Psoas muscle (tissue), 8 donors: Measurements from ENCODE around the gene TBXAS1. TPM values are rescaled to one million over a fixed set of nuclear protein-coding genes. Genes with fewer than 3 reads are reported as not detected.

Source experiments
- ATAC-seq, 4 donors: fragments of 200-7000 bp; cut with Tn5 transposase; one replicate each; pipeline ENCODE4 v1.9.1; 2020; ENCODE audit warnings: moderate library complexity in 3 of 4, mild to moderate bottlenecking in 2 of 4
- DNase-seq, 2 donors: peaks; one replicate each; pipeline ENCODE4 v3.0.0-alpha.2; 2020
- H3K27ac ChIP-seq: fragments of 200-600 bp; one replicate; pipeline ENCODE4 v1.8.0; 2022
- H3K27me3 ChIP-seq, 3 donors: fragments of 200-600 bp in 1 of 3; one replicate each; pipeline versions ENCODE4 v1.6.1 to v1.8.0; 2013 to 2022; ENCODE audit warnings: low read length in 2 of 3, mild to moderate bottlenecking in 2 of 3, moderate library complexity in 1 of 3; ENCODE audit not compliant: insufficient read depth in 3 of 3
- H3K36me3 ChIP-seq, 2 donors: fragments of 200-600 bp in 1 of 2; one replicate each; pipeline versions ENCODE4 v1.6.1 to v1.8.0; 2013 to 2022; ENCODE audit warnings: low read depth in 1 of 2, mild to moderate bottlenecking in 1 of 2, moderate library complexity in 1 of 2; ENCODE audit not compliant: insufficient read depth in 1 of 2
- H3K4me1 ChIP-seq: fragments of 200-600 bp; one replicate; pipeline ENCODE4 v1.8.0; 2022
- H3K4me3 ChIP-seq: fragments of 200-600 bp; one replicate; pipeline ENCODE4 v1.8.0; 2022; ENCODE audit warnings: mild to moderate bottlenecking
- H3K9me3 ChIP-seq: fragments of 200-600 bp; one replicate; pipeline ENCODE4 v1.8.0; 2022
- CTCF ChIP-seq: fragments of 200-600 bp; IDR thresholded peaks from one replicate; pipeline ENCODE4 v1.8.0; 2022; ENCODE audit warnings: antibody characterized with exemption
- WGBS, 3 donors: extraction: QIAGEN DNeasy Blood & Tissue Kit; methylation state at CpG; one replicate each; pipeline versions ENCODE4 v1.1.6 to v1.1.7; 2013; 5-methylcytosine and 5-hydroxymethylcytosine counted together
- intact Hi-C, 2 donors: fragments of 100-400 bp; cut with DNase I; formaldehyde crosslinking; loops; one replicate each; pipeline versions ENCODE4 v1.11.0 to v1.14.2; 2022
- polyA plus RNA-seq, 3 donors: library from polyadenylated mRNA; stranded (reverse); fragments of 200-250 nt; gene quantifications; one replicate each; pipeline ENCODE4 v1.2.3, GENCODE V29; 2013
- total RNA-seq, 4 donors: library from RNA; stranded (reverse); fragmentation: NEBNext Ultra II Directional in 2 of 4; extraction: Animal tissue kit (Norgen Biotek cat#: 25700) in 2 of 4; gene quantifications; one replicate each; pipeline versions ENCODE4 v1.2.1 to v1.2.4, GENCODE V29; 2021 to 2023
- donor health status: healthy with polysubstance abuse.
- donor health status: DM: no; HTN: no; CAD: no; lungs with moderate emphysema.
- donor health status: Bipolar disorder and iron deficiency.
- donor health status: healthy.
- donor health status: DM: yes; HTN: yes; CAD: no.
- donor health status: DM: no; HTN: no; CAD: no.
- donor health status: DM: no; HTN: no; CAD: no.
- donor health status: DM: yes; HTN: yes; CAD: no.

Gene TBXAS1
- total and polyA plus RNA-seq, 7 donors, result 0.90 to 2.9 (median 2.0) TPM

- H3K4me1 ChIP-seq, result no peaks in the 10 kb centered on the region
- H3K27me3 ChIP-seq, result peaks cover 0 to 1% (median 0%) of the 10 kb centered on the region in 3 donors
- ATAC-seq (no peak), DNase-seq (no peak)
- intact Hi-C loops, result no loop called here
- H3K9me3 ChIP-seq, result no peaks in the 10 kb centered on the region
- H3K4me3 ChIP-seq, result no peak overlapping the region
- no peak overlapping the region for H3K27ac ChIP-seq
- no peak for TF ChIP-seq CTCF
- no peaks in the 10 kb centered on the region for H3K36me3 ChIP-seq
- 83 to 86% (median 85%) methylated on average over 11 of the region's 11 CpGs for WGBS, 3 donors
These were observed 186.5 kb downstream of the TBXAS1 start for GRCh38 chr7:140015471-140015970.

GRCh38 chr7:140016540-140016939 is 187.5 kb downstream of the TBXAS1 start:
- 76 to 81% (median 81%) methylated on average over 9 of the region's 9 CpGs for WGBS, 3 donors
- TF ChIP-seq CTCF, result no peak
- DNase-seq (no peak), ATAC-seq (no peak)
- no peaks in the 10 kb centered on the region for H3K4me1 ChIP-seq
- H3K27ac ChIP-seq, result no peak overlapping the region
- no peaks in the 10 kb centered on the region for H3K9me3 ChIP-seq
- intact Hi-C loops, result no loop called here
- peaks cover 0 to 1% (median 0%) of the 10 kb centered on the region in 3 donors for H3K27me3 ChIP-seq
- H3K36me3 ChIP-seq, result no peaks in the 10 kb centered on the region
- no peak overlapping the region for H3K4me3 ChIP-seq

- no peaks in the 10 kb centered on the region for H3K9me3 ChIP-seq
- H3K4me1 ChIP-seq, result no peaks in the 10 kb centered on the region
- TF ChIP-seq CTCF, result no peak
- ATAC-seq (no peak), DNase-seq (no peak)
- peaks cover 0 to 1% (median 0%) of the 10 kb centered on the region in 3 donors for H3K27me3 ChIP-seq
- intact Hi-C loops, result no loop called here
- no peak overlapping the region for H3K27ac ChIP-seq
- H3K4me3 ChIP-seq, result no peak overlapping the region
- 78 to 84% (median 83%) methylated on average over 7 of the region's 7 CpGs for WGBS, 3 donors
- H3K36me3 ChIP-seq, result no peaks in the 10 kb centered on the region
These were observed 188.0 kb downstream of the TBXAS1 start for GRCh38 chr7:140017034-140017433.

GRCh38 chr7:140017543-140017942 is 188.5 kb downstream of the TBXAS1 start:
- H3K27me3 ChIP-seq, result peaks cover 0 to 1% (median 0%) of the 10 kb centered on the region in 3 donors
- ATAC-seq, result no peak
- no peak overlapping the region for H3K27ac ChIP-seq
- H3K36me3 ChIP-seq, result no peaks in the 10 kb centered on the region
- no peak for DNase-seq
- no peaks in the 10 kb centered on the region for H3K9me3 ChIP-seq
- 72 to 88% (median 81%) methylated on average over 15 of the region's 15 CpGs for WGBS, 3 donors
- no peaks in the 10 kb centered on the region for H3K4me1 ChIP-seq
- H3K4me3 ChIP-seq, result no peak overlapping the region
- TF ChIP-seq CTCF, result no peak
- intact Hi-C loops, result no loop called here
